A673 (cell line): ENCODE measurements around the gene APOBEC2.

Experiments
- CTCF ChIP-seq: fragments of 300-800, 200-600 bp; sonication (generic); conservative IDR thresholded peaks from 2 replicates; pipeline ENCODE4 v1.5.1; 2017; ENCODE audit warnings: low read depth, mild to moderate bottlenecking, antibody characterized with exemption, low read length, moderate library complexity, mixed read lengths
- EZH2 ChIP-seq: fragments of 200-600 bp; sonication (generic); IDR thresholded peaks from 2 replicates; pipeline ENCODE4 v1.6.1; 2017; ENCODE audit warnings: borderline replicate concordance, low read depth, mild to moderate bottlenecking, mixed read lengths, antibody characterized with exemption, low read length; ENCODE audit not compliant: poor library complexity, severe bottlenecking

- TF ChIP-seq CTCF, result no peak
- TF ChIP-seq EZH2, result no peak
Observed at GRCh38 chr6:41017663-41018062, 35.3 kb upstream of the APOBEC2 start.
